Measurements from ENCODE around the gene SELENOI.

Gene SELENOI

GRCh38 chr2:26412091-26412673 lies 66.2 kb downstream of the SELENOI start:
- no peak for DNase-seq

DNA sequence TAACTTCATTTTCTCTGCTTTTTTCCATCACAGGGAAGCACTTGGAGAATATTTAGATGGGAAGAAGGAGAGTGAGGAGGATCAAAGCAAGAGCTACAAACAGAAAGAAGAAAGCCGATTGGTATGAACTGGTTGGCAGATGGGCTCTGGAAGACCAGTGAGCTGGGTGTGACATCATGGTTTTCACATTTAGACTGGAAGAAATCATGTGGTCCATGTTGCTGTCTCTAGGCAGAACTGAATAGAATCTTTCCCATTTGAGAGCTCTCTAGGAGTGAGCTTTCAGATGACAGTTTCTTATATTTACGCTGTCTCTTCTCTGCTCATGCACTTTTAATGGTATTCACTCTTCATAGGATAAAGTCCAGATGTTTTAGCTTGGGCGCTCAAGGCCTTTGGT lies 68.4 kb downstream of the SELENOI start:
- DNase-seq, result no peak

- no peak for DNase-seq
Measured at GRCh38 chr2:26421961-26422360, 76.0 kb downstream of the SELENOI start.

DNA sequence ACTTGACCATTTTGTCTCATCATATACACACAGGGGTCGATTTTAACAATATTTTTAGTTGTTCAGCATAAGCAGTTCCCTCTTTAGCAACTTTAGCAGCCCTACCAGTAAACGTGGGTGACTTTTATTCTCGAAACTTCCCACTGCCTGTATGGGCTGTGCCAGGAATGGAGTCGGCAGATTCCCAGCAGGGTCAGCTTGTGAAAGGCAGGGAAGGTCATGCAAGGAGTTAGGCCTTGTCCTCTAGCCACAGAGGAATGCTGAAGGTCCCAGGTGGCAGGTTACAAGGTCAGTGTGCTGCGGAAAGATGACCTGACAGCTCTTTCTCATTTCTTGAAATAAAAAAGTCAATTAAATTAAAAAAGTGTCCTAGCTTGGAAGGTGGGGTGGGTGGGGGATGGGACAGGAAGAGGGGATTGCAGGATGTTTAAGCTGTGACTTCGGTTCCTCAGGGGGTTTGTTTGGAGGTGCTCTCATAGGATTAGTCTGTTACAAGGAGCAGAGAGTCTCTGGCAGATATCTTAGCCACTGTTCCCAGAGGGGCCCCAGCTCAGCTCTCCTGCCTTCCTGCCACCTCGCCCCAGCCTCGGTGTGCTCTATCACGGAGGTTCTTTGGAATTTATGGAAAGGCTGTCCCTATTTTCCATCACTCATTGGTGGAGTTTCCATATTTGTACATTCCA lies 77.1 kb downstream of the SELENOI start:
- DNase-seq, result no peak

- DNase-seq, result no peak
Measured at GRCh38 chr2:26423750-26424149, 77.8 kb downstream of the SELENOI start.

DNA sequence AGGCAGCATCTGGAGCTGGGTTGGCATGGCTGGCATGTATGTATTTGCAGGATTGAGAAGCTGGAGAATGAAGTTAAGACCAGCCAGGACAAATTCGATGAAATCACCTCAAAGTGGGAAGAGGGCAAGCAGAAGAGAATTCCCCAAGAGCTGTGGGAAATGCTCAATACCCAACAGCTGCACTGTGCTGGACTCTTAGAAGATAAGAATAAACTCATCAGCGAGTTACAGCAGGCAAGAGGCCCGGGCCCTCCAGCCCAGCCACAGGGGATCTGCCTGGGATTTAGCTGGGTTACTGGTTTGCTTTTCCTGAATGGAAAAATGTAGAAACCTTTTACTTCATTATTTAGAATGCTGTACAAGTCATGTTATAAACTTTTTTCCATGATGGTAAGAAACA lies 78.3 kb downstream of the SELENOI start:
- no peak for DNase-seq

GRCh38 chr2:26428846-26429245 lies 82.9 kb downstream of the SELENOI start:
- no peak for DNase-seq

GRCh38 chr2:26429779-26430578 lies 84.0 kb downstream of the SELENOI start:
- DNase-seq, result no peak

DNA sequence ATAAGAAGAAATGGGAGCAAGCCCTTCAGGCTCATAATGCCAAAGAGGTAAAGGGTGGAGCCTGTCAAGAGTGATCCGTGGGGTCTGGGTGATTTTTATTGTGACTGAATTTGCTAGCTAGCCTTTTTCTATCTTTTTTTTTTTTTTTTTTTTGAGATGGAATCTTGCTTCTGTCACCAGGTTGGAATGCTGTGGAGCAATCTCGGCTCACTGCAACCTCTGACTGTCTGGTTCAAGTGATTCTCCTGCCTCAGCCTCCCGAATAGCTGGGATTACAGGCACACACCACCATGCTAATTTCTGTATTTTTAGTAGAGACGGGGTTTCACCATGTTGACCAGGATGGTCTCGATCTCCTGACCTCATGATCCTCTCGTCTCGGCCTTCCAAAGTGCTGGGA lies 84.9 kb downstream of the SELENOI start:
- DNase-seq, result no peak

GRCh38 chr2:26432363-26432762 lies 86.4 kb downstream of the SELENOI start:
- no peak for DNase-seq

DNA sequence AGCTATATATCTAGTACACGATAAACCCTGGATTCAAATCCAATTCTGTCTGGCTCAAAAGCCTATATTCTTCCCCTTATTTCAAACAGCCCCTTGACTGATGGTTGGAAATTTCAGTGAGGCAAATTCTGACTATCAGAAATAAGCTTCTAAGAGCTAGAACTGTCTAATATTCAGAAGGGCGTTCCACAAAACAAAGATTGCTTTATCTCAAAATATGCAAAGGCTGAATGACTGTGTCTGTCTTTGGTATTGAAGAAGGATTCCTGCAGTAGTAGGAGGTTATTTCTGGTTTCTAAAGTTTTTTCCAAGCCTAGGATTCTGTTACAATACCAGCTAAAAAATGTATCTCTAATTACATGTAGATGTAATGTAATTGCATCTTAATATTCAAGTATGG lies 86.9 kb downstream of the SELENOI start:
- DNase-seq, result no peak

DNA sequence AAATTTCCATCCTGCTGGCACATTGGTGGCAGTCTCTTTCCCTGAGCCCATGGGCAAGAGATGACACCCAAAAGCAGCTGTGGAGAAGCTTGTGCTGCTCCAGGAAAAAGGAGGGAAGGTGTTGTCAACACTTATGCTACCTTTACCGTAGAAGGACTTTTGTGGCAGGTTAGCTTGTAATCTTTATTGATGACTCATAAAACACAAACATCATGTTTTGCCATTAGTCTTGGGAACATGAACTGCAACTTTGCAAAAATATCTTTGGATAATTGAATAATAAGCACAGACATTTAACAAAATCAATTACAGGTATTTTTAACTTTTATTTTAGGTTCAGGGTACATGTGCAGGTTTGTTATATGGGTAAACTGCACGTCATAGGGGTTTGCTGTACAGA lies 89.2 kb downstream of the SELENOI start:
- DNase-seq, result no peak

- no peak for DNase-seq
Measured at GRCh38 chr2:26438526-26438925, 92.6 kb downstream of the SELENOI start.

GRCh38 chr2:26438926-26439325 lies 93.0 kb downstream of the SELENOI start:
- DNase-seq, result no peak

DNA sequence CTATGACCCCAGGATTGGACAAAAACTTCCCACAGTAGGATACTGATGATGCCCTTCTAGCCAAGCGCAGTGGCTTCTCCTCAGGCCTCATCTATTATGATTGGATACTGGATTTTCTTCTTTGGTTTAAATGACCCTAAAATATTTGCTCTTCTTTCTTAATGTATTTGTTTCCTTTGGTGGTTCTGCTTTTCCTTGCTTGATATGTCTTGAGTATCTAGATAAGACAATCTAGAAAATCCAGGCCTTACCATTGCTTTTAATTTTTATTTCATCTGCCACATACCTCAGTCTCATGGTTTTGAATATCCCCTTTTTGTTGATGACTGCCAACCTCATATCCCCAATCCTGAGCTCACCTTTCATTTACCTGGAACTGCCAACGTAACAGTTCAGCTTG lies 96.4 kb downstream of the SELENOI start:
- DNase-seq, result no peak

DNA sequence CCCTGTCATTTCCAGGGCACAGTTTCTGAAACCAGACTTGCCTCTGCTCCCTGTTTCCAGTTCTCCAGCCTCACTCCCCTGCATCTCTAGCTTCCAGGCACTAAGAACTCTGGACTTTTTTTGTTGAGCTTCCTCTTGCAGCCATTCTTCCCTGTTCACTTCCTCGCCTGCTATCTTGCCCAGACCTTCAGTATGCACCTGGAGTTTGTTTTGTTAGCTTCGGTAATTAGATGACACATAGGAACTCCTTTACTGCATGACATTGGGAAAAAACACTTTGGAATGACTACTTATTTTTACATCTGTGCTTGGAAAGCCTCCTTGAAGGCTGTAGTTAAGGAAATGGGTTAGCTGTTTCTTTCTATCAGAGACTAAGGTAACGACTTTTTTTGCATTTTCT lies 96.8 kb downstream of the SELENOI start:
- no peak for DNase-seq

DNA sequence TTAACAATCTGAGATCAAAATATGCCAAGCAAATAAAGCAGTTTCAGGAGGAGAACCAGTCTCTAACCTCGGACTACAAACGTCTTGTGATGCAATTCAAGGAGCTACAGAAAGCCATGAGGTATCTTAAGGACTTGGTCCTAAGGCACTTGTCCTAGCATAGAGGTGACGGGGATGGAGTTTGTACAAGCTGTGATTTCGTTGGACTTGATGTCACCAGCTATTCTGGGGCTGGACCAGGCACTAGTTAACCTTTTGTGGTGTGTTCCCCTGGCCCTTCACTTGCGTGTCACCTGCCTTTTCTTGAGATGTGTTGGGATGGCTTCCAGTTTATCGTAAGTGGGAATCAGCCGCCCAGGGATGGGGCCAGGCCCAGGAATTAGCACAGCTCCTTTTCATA lies 98.3 kb downstream of the SELENOI start:
- no peak for DNase-seq

All from activated effector memory CD4-positive, alpha-beta T cell treated with anti-CD3 and anti-CD28 coated beads, Interleukin-2, amount 50 U/mL, for 16 hours (primary cell).